Raji (cell line): Measurements from ENCODE around the gene C20orf96.
A peak's percentile ranks its signal among the peaks of the same experiment; 100 is the strongest.

Experiments
- POLR2A ChIP-seq: IDR thresholded peaks from 2 replicates; pipeline ENCODE4 v1.6.1; 2011; ENCODE audit warnings: low read depth, low read length, control low read depth; ENCODE audit not compliant: insufficient read depth

The C20orf96 gene

DNA sequence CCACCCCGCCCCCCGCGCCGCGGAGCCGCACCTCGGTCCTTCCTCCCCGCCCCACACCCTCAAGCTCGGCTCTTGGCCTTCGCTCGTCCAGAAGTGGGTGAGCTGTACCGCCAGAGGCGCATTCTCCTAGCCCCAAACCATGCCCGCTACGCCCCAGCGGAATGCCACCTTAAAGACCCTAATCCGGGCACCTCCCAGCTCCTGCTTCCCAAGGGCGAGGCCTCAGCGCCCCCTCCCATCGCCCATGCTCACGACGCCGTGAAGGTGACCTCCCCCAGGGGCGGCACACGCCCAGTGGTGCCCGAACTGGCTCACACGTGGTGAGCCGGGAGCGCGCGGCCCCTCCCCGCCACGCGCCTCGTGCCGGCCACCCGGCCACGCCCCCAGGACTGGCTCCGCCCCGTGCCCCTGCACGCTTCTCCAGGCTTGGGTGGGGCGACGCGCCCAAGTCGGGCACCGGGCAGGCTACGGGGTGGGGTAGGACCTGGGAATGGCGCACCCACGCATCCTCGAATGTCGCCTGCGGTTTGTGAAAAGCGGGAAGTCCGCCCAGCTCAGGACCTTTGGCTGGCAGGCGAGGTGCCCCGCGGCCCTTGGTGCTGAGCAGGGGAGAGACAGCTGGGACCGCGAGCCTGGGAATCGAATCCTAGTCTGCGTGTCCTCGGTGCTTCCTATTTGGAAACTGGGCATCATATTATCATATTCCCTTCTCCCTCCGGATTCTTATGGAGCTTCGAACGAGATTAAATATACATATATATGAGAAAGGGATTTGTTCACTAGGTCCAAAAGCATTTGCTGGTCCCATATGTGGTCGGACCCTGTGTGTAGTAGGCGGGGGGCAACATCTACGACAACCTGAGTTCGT, 33.9 kb upstream of the C20orf96 start:
- peak; percentile 79 for TF ChIP-seq POLR2A

GRCh38 chr20:316316-317068, 25.9 kb upstream of the C20orf96 start:
- no peak for TF ChIP-seq POLR2A

DNA sequence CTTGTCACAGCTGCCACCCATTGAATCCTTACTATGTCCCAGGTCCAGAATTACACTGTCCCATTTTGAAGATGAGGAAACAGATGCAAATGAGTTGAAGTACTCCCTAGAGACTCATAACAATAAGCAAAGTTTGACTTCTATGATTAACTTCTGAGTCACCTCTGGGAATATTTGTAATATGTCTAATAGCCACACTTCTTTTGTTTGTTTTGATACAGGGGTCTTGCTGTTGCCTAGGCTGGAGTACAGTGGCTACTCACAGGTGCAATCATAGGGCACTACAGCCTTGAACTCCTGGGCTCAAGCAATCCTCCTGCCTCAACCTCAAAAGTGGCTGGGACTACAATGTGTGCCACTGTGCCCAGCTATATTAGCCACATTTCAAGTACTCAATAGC, 23.4 kb upstream of the C20orf96 start:
- no peak for TF ChIP-seq POLR2A

- no peak for TF ChIP-seq POLR2A
Observed at GRCh38 chr20:313402-313801, 22.9 kb upstream of the C20orf96 start.

GRCh38 chr20:312866-313265, 22.3 kb upstream of the C20orf96 start:
- TF ChIP-seq POLR2A, result no peak

GRCh38 chr20:312067-312466, 21.5 kb upstream of the C20orf96 start:
- no peak for TF ChIP-seq POLR2A

DNA sequence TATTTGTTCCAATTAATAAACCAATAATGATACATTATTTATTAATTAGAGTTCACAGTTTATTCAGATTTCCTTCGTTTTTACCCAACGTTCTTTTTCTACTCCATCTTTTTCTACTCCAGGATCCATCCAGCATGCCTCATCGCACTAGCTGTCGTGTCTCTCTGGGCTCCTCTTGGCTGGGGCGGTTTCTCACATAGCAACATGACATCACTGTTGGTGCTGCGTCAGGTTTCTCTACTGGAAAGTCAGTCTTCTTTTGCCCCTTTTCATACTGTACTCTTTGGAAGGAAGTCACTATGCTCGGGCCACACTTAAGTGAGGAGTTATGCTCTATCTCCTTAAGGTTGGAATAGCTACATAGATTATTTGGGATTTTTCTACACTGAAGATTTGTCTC, 21.1 kb upstream of the C20orf96 start:
- TF ChIP-seq POLR2A, result no peak

GRCh38 chr20:310645-311044, 20.1 kb upstream of the C20orf96 start:
- TF ChIP-seq POLR2A, result no peak

DNA sequence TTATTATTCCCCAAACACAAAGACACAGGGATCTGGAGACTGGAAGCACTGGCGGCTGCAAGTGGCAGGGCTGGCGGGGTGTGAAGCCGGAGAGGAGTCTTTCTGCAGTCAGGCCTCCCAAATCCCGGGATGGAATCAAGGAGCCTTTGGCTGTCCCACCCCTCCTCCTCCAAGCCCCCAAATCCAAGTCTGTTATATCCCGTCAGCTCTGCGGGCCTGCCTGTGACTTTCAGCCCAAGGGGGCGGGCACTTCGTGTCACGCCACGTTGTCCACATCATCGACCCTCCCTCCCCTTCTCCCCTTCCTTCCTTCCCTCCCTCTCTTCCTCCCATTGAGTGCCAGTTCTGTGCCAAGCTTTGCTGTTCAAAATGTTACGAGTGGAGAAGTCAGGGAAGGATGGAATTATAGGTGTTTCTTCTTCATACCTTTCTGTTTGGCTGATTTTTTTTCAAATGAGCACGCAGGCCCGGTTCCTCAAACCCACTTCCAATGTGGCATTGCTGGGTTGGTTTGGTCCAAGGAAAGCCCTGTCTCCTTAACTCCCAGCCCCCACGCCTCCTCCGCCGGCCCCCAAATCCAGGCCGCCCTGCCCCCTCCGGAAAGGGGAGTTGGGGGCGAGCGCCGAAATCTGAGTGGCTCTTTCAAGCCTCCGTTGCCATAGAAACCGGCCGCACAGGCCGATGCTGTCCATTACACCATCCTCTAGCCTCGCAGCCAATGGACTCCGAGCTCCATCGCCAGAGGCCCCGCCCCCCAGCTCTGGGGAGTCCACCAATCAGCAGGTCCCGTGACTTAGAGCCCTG, 19.5 kb upstream of the C20orf96 start:
- TF ChIP-seq POLR2A, result no peak

DNA sequence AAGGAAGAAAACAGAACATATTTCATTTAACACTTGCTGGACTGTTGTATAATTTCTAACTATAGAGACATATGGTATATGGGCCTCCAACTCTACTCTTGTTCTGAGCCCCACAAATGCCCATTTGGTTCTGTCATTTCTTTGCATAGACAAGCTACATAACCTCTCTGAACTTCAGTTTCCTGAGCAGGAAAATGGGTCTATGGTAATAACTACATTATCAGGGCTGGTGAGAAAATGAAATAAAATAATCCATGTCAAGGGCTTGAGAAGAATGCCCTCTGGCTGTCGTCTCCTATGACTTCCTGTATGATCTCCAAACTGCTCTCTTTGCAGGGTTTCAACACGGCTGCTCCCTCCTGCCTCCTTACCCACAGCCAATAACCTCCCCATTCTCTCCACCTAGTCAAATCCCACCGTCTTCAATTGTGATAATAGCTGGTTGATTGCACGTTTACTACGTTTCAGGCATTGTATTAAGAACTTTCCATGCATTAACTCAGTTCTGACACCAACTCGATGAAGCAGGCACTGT, 18.8 kb upstream of the C20orf96 start:
- no peak for TF ChIP-seq POLR2A

DNA sequence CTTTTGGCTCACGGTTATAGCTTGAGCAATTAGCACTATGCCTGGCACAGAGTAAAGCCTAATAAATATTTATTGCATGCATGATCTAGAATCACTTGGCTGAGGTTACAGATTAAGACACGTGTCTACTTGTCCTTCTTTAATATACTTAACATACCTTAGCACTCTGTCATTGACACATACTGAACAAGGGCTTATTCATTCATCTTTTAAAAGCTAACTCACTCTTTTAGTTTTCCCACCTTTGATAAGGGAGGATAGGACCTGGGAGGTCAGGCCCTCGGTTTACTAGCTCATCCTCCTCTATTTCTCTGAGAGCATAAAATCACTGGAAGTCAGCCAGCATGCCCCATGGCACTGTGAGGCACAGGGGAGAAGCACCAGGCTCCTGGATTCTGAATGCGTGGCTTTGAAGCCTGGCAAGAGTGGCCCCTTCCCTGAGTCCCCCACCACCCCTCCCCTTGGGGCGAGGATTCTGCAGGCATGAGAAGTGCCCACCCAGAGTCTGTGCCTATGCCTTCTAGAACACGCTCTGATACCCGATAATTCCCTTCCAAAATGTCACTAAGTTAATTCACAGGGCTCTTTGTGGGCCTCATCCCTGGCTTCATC, 18.0 kb upstream of the C20orf96 start:
- no peak for TF ChIP-seq POLR2A

- no peak for TF ChIP-seq POLR2A
Observed at GRCh38 chr20:305745-306144, 15.2 kb upstream of the C20orf96 start.

DNA sequence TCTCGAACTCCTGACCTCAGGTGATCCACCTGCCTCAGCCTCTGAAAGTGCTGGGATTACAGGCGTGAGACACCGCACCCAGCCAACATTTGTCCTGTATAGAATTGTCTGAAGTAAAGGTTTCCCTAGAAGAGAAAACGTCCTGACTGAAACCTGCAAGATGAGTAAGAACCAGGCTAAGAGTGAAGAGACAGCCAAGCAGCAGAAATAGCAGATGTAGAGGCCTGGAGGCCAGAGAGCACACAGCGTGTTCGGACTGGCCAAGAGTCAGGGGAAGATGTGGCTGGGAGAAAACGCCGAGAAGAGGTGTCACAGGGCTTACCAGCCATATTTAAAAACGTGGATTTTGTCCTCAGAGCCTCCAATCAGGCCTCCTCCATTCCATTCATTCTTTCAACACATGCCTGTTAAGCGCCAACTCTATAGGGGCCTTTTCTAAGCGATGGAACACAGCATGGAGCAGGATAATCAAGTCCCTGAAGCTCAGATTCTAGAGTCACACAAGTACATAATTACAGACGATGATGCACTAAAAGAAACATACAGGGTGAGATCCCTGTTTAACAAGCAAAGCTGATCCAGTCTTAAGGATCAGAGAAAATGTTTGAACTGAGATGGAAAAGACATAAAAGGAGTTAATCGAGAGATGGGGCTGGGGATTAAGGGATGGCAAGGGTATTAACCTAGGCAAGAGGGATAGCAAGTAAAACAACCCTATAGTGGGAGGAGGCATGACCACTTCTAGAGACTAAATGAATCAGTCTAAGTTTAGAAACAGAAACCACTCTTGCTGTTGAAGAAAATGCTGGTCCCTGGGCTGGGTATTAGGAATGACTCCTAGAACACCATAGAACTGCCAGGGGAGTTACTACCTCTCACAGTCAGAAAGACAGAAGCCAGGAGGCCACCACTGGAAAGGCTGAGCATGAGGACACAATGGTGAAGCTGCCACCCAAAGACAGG, 11.6 kb upstream of the C20orf96 start:
- no peak for TF ChIP-seq POLR2A
